Psoas muscle (tissue), 8 donors: ENCODE data around the gene ST3GAL2. TPM values are rescaled to one million over a fixed set of nuclear protein-coding genes. Genes with fewer than 3 reads are reported as not detected.
A peak's percentile ranks its signal among the peaks of the same experiment; 100 is the strongest.

ENCODE experiments used
- ATAC-seq, 4 donors: fragments of 200-7000 bp; cut with Tn5 transposase; one replicate each; pipeline ENCODE4 v1.9.1; 2020; ENCODE audit warnings: moderate library complexity in 3 of 4, mild to moderate bottlenecking in 2 of 4
- DNase-seq, 2 donors: peaks; one replicate each; pipeline ENCODE4 v3.0.0-alpha.2; 2020
- H3K27ac ChIP-seq: fragments of 200-600 bp; one replicate; pipeline ENCODE4 v1.8.0; 2022
- H3K27me3 ChIP-seq, 3 donors: fragments of 200-600 bp in 1 of 3; one replicate each; pipeline versions ENCODE4 v1.6.1 to v1.8.0; 2013 to 2022; ENCODE audit warnings: low read length in 2 of 3, mild to moderate bottlenecking in 2 of 3, moderate library complexity in 1 of 3; ENCODE audit not compliant: insufficient read depth in 3 of 3
- H3K36me3 ChIP-seq, 2 donors: fragments of 200-600 bp in 1 of 2; one replicate each; pipeline versions ENCODE4 v1.6.1 to v1.8.0; 2013 to 2022; ENCODE audit warnings: low read depth in 1 of 2, mild to moderate bottlenecking in 1 of 2, moderate library complexity in 1 of 2; ENCODE audit not compliant: insufficient read depth in 1 of 2
- H3K4me1 ChIP-seq: fragments of 200-600 bp; one replicate; pipeline ENCODE4 v1.8.0; 2022
- H3K4me3 ChIP-seq: fragments of 200-600 bp; one replicate; pipeline ENCODE4 v1.8.0; 2022; ENCODE audit warnings: mild to moderate bottlenecking
- H3K9me3 ChIP-seq: fragments of 200-600 bp; one replicate; pipeline ENCODE4 v1.8.0; 2022
- CTCF ChIP-seq: fragments of 200-600 bp; IDR thresholded peaks from one replicate; pipeline ENCODE4 v1.8.0; 2022; ENCODE audit warnings: antibody characterized with exemption
- WGBS, 3 donors: extraction: QIAGEN DNeasy Blood & Tissue Kit; methylation state at CpG; one replicate each; pipeline versions ENCODE4 v1.1.6 to v1.1.7; 2013; 5-methylcytosine and 5-hydroxymethylcytosine counted together
- intact Hi-C, 2 donors: fragments of 100-400 bp; cut with DNase I; formaldehyde crosslinking; loops; one replicate each; pipeline versions ENCODE4 v1.11.0 to v1.14.2; 2022
- polyA plus RNA-seq, 3 donors: library from polyadenylated mRNA; stranded (reverse); fragments of 200-250 nt; gene quantifications; one replicate each; pipeline ENCODE4 v1.2.3, GENCODE V29; 2013
- total RNA-seq, 4 donors: library from RNA; stranded (reverse); fragmentation: NEBNext Ultra II Directional in 2 of 4; extraction: Animal tissue kit (Norgen Biotek cat#: 25700) in 2 of 4; gene quantifications; one replicate each; pipeline versions ENCODE4 v1.2.1 to v1.2.4, GENCODE V29; 2021 to 2023
- donor health status: healthy with polysubstance abuse.
- donor health status: DM: no; HTN: no; CAD: no; lungs with moderate emphysema.
- donor health status: Bipolar disorder and iron deficiency.
- donor health status: healthy.
- donor health status: DM: yes; HTN: yes; CAD: no.
- donor health status: DM: no; HTN: no; CAD: no.
- donor health status: DM: no; HTN: no; CAD: no.
- donor health status: DM: yes; HTN: yes; CAD: no.

The ST3GAL2 gene
- total and polyA plus RNA-seq, 7 donors = 7.0 to 33.0 (median 19.8) TPM

GRCh38 chr16:70395345-70395901 is 43.5 kb downstream of the ST3GAL2 start:
- WGBS, 3 donors = 56 to 61% (median 61%) methylated on average over 8 of the region's 8 CpGs
- intact Hi-C loops = loop anchor here in 1 of 2 donors (2.0 kb wide), 1 partner anchor 75 kb away; no protein-coding TSS in a partner anchor

GRCh38 chr16:70394853-70395252 is 44.0 kb downstream of the ST3GAL2 start:
- no peak overlapping the region for H3K4me3 ChIP-seq
- H3K36me3 ChIP-seq = peaks cover 0 to 36% of the 10 kb centered on the region in 2 donors
- no peak for ATAC-seq
- H3K4me1 ChIP-seq = peaks cover 15% of the 10 kb centered on the region
- no peak overlapping the region for H3K27ac ChIP-seq
- no peaks in the 10 kb centered on the region for H3K27me3 ChIP-seq
- no peak for DNase-seq
- TF ChIP-seq CTCF = no peak
- intact Hi-C loops = loop anchor here (2.0 to 5.0 kb wide), 5 partner anchors 32 to 252 kb away; partner anchors contain the start of gene IL34 (in 1 of the 2)
- 95 to 96% (median 96%) methylated on average over 13 to 14 of the region's 14 CpGs for WGBS, 3 donors
- H3K9me3 ChIP-seq = no peaks in the 10 kb centered on the region

More at GRCh38 chr16:70395345-70395901, 43.5 kb downstream of the ST3GAL2 start:
- Histone ChIP-seq H3K27me3 (no peaks in the 10 kb centered on the region), H3K27ac (no peak overlapping the region), H3K4me1 (peaks cover 15% of the 10 kb centered on the region), H3K36me3 (peaks cover 0 to 36% of the 10 kb centered on the region in 2 donors), H3K9me3 (no peaks in the 10 kb centered on the region), H3K4me3 (no peak overlapping the region)
- ATAC-seq = peak; percentile 67 to 75 (median 73)
- TF ChIP-seq CTCF = peak; percentile 73
- DNase-seq = peak; percentile 71 to 87

GRCh38 chr16:70393662-70394061 is 45.2 kb downstream of the ST3GAL2 start:
- WGBS, 3 donors = 91 to 95% (median 93%) methylated on average over 6 of the region's 6 CpGs
- H3K27me3 ChIP-seq = no peaks in the 10 kb centered on the region
- ATAC-seq (no peak), DNase-seq (no peak)
- no peak overlapping the region for H3K4me3 ChIP-seq
- H3K27ac ChIP-seq = no peak overlapping the region
- intact Hi-C loops = loop anchor here (2.0 to 5.0 kb wide), 5 partner anchors 34 to 254 kb away; partner anchors contain the start of gene IL34 (in 1 of the 2)
- H3K9me3 ChIP-seq = no peaks in the 10 kb centered on the region
- peaks cover 0 to 33% of the 10 kb centered on the region in 2 donors for H3K36me3 ChIP-seq
- peaks cover 15% of the 10 kb centered on the region for H3K4me1 ChIP-seq
- no peak for TF ChIP-seq CTCF

- WGBS, 3 donors = 96 to 100% (median 97%) methylated on average over 4 of the region's 4 CpGs
- Histone ChIP-seq H3K27ac (peak overlapping the region; percentile 80), H3K4me1 (peaks cover 15% of the 10 kb centered on the region), H3K36me3 (peaks cover 0 to 29% of the 10 kb centered on the region in 2 donors), H3K9me3 (no peaks in the 10 kb centered on the region), H3K27me3 (no peaks in the 10 kb centered on the region), H3K4me3 (no peak overlapping the region)
- no peak for TF ChIP-seq CTCF
- ATAC-seq (no peak), DNase-seq (no peak)
- intact Hi-C loops = loop anchor here (5.0 kb wide), 4 partner anchors 35 to 255 kb away; partner anchors contain the start of gene IL34 (in 1 of the 2)
Measured at GRCh38 chr16:70392606-70393005, 46.3 kb downstream of the ST3GAL2 start.
